HG03432 (cell line): ENCODE data around the gene LCNL1.

Experiments used
- ATAC-seq: cut with Tn5 transposase; IDR thresholded peaks from one replicate; pipeline ENCODE4 v1.9.1; 2021; ENCODE audit warnings: mild to moderate bottlenecking, moderate library complexity; ENCODE audit not compliant: unreplicated experiment

LCNL1 gene

DNA sequence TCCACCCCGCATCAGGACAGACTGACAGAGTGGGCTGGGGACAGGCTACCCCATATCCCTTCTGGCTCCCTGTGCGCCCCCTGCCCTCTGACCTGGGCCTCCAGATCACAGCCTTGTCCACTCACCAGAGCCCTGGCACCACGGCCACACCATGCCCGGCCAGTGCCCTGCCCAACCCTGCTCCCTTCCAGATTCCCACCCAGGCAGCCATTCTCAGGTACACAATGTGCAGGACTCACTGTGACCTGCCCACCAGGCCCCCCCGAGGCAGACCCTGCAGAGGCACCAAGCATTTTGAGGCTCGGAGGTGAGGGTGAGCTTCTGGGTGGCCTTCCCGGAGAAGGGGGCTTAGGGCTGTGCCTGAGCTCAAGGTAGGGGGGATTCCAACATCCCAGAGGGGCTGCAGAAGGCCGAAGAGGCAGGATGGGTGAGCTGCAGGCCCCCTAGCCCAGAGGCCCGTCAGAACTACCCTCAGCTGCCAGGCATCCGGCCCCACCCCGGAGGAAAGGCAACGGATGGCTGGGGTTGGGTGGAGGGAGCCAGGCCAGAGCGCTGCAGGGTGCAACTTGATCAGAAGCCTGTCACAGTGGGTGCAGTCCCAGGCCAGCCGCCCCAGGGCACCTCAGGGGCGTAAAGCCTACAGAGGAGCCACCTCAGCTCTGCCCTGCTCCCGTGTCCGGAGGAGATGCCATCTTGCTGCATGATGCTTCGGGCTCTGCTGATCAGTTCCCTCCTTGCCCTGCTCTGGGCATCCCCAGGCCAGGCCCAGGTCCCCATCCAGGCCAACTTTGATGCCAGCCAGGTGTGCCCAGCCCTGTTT, at the start of gene LCNL1:
Gene LCNL1 (plus strand): TSS at position 762 of the 820 bp plus-strand sequence. CDS start 594 bp downstream, outside the sequence.
- no peak for ATAC-seq

DNA sequence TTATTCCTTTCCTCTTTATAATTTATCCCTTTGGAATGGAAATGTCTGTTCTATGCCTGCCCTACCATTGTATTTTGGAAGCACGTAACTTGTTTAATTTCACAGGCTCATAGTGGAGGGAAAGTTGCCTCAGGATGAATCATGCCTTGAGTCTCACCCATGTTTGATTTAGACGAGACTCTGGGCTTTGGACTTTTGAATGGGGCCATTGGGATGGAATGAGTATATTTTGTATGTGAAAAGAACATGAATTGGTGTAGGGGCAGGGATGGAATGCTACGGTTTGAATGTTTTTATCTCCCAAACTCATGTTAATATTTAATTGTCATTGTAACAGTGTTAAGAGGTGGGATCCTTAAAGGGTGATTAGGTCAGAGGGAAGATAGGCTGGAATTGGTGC, 48.5 kb upstream of the LCNL1 start:
- no peak for ATAC-seq

DNA sequence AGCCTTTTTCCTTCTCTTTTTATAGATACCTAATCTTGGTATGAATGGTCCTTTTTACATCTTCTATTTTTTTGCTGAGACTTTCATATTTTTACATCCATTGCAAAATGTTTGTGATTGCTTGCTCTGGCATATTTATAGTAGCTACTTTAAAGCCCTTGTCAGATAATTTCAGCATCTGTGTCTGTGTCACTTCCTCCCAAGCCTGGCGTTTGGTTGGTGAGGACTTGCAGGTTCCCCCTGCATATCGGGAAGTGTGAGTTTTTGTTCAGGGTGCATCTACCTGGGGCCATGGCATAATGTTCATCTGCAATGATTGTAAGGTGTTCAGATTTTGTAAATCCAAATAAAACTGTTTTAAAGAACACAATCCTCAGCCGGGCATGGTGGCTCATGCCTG, 47.1 kb upstream of the LCNL1 start:
- no peak for ATAC-seq

DNA sequence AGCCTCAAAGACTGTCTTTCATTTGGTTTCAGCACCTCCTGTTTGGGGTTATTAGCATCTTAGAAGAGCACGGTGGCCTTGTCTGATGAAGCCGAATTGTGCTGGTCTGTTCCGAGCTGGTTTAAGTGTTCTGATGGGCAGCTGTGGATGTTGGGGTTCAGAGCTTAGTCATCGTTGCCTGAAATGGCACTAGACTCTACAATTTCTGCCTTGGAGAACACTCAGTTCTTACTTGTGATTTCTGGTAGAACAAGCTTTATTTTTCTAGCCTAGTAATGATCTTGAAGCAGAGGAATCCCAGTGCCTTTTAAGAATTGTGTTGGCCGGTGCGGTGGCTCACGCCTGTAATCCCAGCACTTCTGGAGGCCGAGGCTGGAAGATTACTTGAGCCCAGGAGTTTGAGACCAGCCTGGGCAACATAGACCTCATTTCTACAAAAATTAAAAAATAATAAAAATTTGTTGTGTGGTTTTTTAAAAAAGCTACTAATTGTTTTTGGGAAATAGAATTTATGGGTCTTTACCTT, 46.1 kb upstream of the LCNL1 start:
- no peak for ATAC-seq

DNA sequence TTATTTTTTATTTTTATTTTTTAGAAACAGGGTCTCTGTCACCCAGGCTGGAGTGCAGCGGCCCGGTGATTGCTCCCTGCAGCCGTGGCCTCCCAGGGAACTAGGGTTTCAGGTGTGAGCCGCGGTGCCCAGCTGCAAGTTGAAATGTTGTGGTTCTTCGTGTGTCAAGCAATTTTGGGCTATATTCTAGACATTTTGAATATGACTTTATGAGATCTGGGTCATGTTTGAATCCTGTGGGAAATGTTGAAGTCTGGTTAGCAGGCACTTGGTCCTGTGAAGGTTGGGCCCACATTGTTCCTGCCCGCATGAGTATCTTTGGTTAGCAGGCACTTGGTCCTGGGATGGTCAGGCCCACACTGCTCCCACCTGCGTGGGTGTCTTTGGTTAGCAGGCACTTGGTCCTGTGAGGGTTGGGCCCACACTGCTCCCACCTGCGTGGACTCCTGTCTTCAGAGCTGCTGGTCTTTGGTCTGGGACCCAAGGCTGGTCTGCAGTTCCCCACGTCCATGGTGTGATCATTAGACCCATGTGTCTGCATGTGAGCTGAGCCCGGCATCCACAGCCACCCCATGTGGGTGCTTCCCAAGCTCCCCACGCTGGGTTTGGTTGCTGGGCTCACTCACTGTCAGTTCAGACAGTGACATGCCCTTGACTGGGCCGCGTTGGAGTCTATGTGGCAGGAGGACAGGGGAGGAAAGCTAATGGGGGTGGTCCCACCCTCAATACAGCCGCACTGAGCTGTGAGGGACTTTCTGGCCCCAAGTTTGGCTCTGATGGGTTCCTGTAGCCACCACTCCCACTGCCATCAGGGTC, 45.4 kb upstream of the LCNL1 start:
- no peak for ATAC-seq

DNA sequence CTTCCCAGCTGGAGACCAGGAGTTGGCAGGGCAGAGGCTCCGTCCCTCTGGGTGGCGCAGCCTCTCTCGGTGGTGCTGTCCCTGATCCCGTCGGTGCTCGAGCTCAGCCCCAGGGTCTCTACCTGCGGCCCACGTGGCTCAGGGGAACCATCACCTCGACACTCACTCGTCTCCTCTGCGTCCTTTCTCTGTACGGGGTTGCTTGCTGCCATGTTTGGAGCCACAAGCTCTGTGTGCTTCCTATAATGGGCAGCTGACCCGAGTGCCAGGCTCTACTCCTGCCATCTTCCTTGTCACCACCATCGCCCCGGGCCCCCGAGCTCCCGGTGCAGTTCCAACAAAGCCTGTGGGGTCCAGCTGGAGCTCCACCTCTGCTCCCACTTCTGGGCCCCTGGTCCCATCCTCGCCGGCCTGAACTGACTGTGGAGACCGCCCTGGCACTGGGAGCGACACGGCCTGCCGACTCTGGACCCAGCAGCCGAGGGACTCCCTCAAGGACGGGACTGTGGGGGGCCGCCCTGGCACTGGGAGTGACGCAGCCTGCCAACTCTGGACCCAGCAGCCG, 43.3 kb upstream of the LCNL1 start:
- ATAC-seq = no peak

DNA sequence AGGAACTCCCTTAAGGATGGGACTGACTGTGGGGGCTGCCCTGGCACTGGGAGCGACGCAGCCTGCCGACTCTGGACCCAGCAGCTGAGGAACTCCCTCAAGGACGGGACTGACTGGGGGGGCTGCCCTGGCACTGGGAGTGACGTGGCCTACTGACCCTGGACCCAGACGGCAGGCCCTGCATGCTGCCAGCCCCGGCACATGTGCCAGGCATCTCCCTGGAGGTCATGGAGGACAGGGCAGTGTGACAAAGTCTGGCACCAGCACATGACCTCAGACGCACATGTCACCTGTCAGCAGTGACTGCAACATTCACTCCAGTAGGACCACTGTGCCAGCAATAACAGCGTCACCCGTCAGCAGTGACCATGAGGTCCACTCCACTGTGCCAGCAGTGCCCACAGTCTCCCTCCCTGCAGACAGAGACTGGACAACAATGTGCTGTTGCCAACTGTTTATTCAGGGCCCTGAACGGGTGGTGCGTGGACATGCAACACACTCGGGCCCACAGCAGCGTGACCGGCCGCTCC, 42.7 kb upstream of the LCNL1 start:
- no peak for ATAC-seq

DNA sequence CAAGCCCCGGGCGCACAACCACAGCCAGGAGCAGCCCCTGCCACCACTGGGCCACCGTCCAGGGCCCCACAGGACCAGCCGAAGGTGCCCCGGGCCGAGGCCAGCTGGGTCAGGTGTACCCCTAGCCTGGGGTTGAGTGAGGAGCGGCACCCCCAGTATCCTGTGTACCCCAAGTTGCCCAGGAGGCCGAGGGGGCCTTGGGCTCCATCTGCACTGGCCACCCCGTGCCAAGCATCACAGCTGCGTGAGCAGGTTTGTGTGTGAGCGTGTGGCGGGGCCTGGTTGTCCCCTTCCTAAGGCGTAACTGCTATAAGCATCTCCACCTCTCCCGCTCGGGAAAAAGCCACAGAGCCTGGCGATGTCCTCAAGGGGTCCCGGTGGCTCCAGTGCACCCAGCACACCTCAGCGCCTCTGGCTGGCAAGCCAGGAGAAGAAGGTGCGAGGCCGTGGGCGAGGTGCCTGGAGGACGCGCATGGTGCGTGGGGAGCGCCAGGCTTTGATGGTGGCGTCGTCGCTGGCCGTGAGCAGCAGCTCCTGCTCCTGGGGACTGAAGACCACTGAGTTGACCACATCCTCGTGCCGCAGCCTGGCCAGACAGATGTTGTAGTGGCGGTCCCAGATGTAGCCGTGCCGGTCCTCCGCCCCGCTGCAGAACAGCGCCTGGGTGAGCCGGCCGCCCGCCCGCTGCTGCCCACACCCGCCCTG, 42.1 kb upstream of the LCNL1 start:
- ATAC-seq = no peak

DNA sequence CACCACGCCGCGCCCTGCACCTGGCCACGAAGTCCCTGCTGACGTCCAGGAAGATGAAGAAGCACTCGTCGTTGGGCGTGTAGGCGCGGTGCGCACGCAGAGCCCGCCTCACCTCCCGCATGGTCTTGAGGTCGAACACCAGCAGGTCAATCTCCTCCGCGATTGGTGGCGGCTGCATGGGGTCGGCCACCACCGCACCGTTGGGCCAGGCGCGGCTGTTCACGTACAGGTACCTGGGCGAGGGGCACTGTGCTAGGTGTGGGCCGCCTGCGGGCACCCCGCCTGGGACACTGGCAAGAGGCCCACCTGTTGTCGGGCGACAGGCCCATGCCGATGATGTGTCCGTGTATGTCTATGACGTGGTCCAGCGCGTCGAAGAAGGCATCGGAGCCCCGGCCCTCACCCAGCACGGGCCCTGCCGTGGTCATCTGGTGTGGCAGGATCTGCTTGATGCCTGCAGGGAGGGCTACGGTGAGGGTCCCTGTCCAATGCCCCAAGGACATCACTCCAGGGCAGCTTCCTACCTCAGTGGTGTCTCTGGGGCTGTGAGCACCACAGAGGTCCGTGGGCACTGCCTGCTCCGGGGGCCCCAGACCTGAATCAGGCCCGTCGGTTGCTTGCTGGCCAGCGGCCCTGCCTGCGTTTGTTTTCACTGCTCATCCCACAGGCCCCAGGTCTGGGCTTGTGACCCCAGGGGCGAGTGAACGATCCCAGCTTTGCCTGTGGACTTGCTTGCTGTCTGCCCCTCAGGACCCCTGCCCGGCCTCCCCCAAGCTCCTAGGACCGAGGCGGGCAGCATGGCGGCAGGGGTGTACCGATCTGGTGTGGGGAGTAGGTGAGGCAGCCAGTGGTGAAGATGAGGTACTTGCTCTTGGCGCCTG, 41.3 kb upstream of the LCNL1 start:
- ATAC-seq = no peak

DNA sequence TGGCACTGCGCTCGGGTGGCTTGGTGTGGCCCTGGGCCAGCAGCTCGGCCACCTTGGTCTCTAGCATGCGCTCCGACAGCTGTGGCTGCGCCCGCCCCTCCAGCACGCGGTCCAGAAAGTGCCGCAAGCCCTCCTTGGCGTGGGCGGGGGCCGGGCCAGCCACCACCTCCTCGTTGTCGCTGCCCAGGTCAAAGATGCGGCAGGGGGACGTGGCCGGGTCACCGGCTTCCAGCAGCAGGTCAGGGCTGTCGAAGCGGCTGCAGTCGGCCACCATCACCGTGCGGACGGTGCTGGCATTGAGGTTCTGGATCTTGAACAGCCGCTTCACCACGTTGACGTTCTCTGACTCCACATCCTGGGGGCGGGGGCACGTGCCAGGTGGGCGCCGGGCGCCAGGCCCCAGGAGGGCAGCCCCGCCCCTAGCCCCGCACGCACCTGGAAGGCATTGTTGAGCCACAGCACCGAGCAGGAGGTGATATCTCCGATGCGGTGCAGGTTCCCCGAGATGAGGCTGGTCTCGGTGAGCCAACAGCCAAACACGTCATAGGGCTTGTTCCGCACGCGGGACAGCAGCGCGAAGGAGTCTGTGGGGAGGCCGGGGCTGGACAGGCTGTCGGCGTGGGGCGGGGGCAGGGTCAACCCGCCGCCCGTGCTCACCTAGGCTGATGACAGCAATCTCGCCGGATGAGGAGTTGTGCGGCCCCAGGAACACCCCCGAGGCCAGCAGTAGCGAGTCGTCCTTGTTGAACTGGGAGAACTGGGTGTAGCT, 40.5 kb upstream of the LCNL1 start:
- no peak for ATAC-seq

DNA sequence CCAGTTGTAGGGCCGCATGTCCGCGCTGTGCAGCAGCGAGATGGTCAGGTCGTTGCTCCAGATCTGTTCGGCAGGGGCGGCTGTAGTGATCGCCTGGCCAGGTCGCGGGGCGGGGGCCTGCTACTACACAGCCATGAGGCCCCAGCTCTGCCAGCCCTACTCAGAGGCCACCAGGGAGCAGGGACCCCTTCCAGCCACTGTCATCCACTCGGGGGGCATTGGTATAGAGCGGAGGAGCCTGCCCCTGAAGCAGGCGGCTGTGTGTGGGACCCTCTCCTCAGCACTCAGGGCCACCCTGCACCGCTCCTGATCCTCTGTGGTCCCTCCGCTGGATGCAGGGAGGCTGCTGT, 39.9 kb upstream of the LCNL1 start:
- ATAC-seq = no peak

DNA sequence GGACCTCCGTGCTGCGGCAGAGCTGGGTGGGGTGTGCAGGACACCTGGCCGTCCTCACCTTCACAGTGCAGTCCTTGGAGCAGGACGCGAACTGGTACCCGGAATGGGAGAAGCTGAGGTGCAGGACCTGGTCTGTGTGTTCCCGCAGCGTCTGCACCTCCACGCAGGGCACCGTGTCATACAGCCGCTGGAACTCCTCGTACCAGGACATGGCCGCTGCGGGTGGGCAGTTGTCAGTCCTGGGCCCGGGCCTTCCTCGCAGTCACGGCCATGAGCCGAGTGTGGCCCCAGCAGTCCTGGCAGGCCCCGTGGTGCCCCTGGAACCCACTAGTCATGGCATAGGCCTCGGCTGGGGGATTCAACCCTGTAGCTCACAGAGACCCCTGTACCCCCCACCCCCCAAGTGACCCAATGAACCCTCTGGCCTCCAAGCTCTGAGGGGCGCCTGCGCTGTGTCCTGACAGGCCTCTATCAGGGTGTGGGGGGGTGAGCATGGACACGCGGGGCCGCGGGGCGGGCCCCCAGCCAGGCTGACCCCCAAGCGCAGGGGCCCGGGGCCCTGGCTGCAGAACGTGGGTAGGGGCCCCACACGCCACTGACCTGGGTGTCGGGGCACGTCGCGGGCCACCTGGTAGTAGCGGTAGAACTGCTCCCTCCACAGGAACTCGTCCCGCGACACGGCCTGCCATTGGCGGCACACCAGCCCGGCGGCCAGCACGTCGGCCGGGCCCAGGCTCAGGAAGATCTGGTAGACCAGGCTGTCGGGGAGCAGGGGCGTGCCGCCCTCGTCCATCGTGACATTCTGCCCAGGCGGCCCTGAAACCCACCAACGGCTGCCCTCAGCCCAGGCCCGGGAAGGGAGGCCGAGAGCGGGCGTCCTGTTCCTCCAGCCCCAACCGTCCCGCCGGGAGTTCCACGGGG, 39.2 kb upstream of the LCNL1 start:
- ATAC-seq = peak; percentile 3

DNA sequence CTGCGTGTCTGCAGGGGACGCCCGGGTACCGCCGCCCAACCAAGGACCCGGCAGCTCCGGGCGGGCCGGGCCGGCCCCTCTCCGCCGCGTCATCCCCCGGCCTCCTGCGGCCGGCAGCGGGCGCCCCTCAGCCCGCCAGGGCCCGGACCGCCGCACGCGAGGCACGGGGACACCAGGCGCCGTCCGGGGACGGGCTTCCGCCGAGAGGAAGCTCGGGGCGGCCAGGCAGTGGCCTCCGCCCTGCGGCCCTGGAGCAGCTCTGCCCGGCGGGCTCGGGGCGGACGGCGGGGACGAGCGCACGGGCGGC, 38.6 kb upstream of the LCNL1 start:
- peak; percentile 39 for ATAC-seq

DNA sequence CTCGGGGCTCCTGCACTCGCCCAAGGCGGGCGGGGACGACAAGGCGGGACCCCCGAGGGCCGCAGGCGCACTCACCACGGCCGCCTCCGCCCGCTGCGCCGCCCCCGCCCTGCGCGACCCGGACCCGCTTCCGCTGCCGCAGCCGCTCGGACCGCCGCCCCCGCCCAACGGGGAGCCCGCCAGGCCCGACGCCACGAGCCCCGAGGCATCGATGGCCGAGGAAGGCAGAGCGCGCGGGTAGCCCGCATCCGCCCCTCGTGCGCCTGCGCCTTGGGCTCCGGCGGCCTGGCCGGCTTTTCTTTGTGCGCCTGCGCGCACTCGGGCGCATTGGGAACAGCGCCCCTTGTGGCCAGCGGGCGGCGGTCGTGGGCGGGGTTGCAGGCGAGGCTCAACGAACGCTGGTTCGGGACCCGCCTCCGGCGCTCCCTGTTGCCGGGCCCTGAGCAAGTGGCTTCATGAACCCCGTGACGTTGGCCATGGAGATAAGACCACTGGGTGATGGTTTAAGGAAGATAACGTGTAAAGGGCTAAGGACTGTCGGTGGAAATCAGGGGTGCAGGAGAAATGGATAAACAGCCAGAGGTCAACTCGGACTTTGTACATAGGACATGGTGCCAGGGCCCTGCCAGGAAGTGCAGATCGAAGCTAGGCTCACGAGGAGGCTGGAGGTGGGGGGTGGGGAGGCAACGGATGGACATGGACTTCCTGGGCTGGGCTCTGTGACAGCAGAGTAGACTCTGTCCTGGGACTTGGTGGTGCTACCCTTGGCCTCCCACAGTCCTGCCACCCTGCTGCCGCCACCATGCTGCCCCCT, 38.1 kb upstream of the LCNL1 start, which contains the start of the genes C8G and FBXW5:
Gene C8G (plus strand): TSS at position 725 of the 814 bp plus-strand sequence. CDS start 78 bp downstream, at position 803.
Gene FBXW5 (minus strand): TSS at position 220 of the 814 bp plus-strand sequence. CDS start 655 bp downstream, outside the sequence.
- ATAC-seq = peak; percentile 70

DNA sequence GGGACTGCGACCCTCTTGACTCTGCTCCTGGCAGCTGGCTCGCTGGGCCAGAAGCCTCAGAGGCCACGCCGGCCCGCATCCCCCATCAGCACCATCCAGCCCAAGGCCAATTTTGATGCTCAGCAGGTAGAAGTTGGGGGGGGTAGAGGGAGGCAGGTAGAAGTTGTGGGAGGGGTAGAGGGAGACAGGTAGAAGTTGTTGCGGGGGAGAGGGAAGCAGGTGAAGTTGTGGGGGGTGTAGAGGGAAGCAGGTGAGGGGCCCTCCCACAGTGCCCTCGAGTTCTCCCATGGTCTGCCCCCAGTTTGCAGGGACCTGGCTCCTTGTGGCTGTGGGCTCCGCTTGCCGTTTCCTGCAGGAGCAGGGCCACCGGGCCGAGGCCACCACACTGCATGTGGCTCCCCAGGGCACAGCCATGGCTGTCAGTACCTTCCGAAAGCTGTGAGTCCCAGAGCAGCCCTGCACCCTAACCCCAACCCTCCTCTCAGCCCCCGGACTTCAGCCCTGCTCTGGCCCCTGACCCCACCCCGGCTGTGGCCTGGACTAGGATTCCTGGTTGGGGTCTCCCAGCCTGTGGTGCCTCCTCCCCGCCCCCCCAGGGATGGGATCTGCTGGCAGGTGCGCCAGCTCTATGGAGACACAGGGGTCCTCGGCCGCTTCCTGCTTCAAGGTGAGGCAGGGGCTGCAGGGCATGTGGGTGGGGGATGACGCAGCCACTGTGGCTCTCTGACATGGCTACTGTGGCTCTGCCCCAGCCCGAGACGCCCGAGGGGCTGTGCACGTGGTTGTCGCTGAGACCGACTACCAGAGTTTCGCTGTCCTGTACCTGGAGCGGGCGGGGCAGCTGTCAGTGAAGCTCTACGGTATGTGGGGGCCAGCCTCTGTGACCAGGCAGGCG, 37.2 kb upstream of the LCNL1 start:
- no peak for ATAC-seq
